ENCODE results near the gene ARID2.

DNA sequence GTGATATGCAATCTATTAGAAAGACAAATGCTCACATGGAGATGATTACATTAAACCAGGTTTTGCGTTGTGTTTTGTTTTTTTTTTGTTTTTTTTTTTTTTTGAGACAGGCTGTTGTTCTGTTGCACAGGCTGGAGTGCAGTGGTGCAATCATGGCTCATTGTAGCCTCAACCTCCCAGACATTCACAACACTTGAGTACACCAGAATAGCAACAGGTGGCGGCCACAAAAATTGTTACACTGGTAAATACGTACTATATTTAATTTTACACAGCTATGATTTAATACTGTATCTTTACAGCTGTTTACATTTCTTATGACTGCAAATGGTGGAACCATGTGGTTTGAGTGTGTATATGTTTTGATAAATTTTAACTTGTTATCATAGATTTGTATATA lies 200.9 kb downstream of the ARID2 start:
- TF ChIP-seq POLR2A (IDR thresholded peaks at IDR 0.05; ENCODE audit: low read length) (no peak), GATA1 (IDR thresholded peaks at IDR 0.05; ENCODE audit: low read depth, low read length) (no peak)
